Gastroesophageal sphincter (tissue), 4 donors: ENCODE measurements around the gene AURKAIP1. TPM values are rescaled to one million over a fixed set of nuclear protein-coding genes. Genes with fewer than 3 reads are reported as not detected.

Experiments
- ATAC-seq: fragments of 150-250 bp; one replicate; pipeline ENCODE4 v1.9.1; 2016; ENCODE audit warnings: mild to moderate bottlenecking, moderate library complexity
- H3K27ac ChIP-seq, 4 donors: fragments of 200-600 bp; sonication (generic) in 3 of 4; 1 replicate in 3 of 4; 2 replicates in 1 of 4; pipeline ENCODE4 v1.5.1; 2016 to 2019
- H3K27me3 ChIP-seq: fragments of 200-600 bp; sonication (generic); one replicate; pipeline ENCODE4 v1.5.1; 2019
- H3K36me3 ChIP-seq, 2 donors: fragments of 200-600 bp; sonication (generic); one replicate each; pipeline ENCODE4 v1.5.1; 2019; ENCODE audit warnings: control low read depth in 1 of 2
- H3K4me1 ChIP-seq, 3 donors: fragments of 200-600 bp; sonication (generic); 1 replicate in 2 of 3; 2 replicates in 1 of 3; pipeline ENCODE4 v1.5.1; 2016 to 2019; ENCODE audit warnings: control low read depth in 2 of 3
- H3K4me3 ChIP-seq, 2 donors: fragments of 200-600 bp; sonication (generic); one replicate each; pipeline ENCODE4 v1.5.1; 2019; ENCODE audit warnings: mild to moderate bottlenecking in 1 of 2, moderate library complexity in 1 of 2
- H3K9me3 ChIP-seq, 3 donors: fragments of 200-600 bp; sonication (generic); one replicate each; pipeline ENCODE4 v1.5.1; 2017 to 2019; ENCODE audit warnings: control low read depth in 2 of 3
- EP300 ChIP-seq: sonication (generic); formaldehyde crosslinking; IDR thresholded peaks from one replicate; pipeline ENCODE4 v1.6.1; 2017; ENCODE audit warnings: antibody characterized with exemption, mild to moderate bottlenecking
- POLR2A ChIP-seq, 2 donors: fragments of 450-650 bp; IDR thresholded peaks; one replicate each; pipeline ENCODE4 v1.6.1; 2017; ENCODE audit warnings: antibody characterized with exemption in 2 of 2, mild to moderate bottlenecking in 2 of 2, moderate library complexity in 1 of 2
- POLR2AphosphoS5 ChIP-seq: sonication (generic); formaldehyde crosslinking; IDR thresholded peaks from one replicate; pipeline ENCODE4 v1.6.1; 2017; ENCODE audit warnings: antibody characterized with exemption
- WGBS, 2 donors: methylation state at CpG; one replicate each; pipeline ENCODE4 v1.1.5; 2018; ENCODE audit warnings: low coverage in 1 of 2; 5-methylcytosine and 5-hydroxymethylcytosine counted together
- total RNA-seq, 4 donors: library from RNA; depleted of rRNA; stranded (reverse); fragments of >200 nt; gene quantifications; one replicate each; pipeline ENCODE4 v1.1.0, GENCODE V29; 2016
- TF ChIP-seq, protein P1 (sequence below), 4 experiments: fragments of 200-600 bp in 2 of 4; fragments of 450-650 bp in 2 of 4; sonication (generic) in 1 of 4; IDR thresholded peaks; one replicate each; pipeline ENCODE4 v1.5.1; 2017 to 2019; ENCODE audit warnings: antibody characterized with exemption in 4 of 4, mild to moderate bottlenecking in 2 of 4, moderate library complexity in 2 of 4

Gene AURKAIP1
- total RNA-seq, 4 donors from 2014 or later = 103 to 138 (median 108) TPM

DNA sequence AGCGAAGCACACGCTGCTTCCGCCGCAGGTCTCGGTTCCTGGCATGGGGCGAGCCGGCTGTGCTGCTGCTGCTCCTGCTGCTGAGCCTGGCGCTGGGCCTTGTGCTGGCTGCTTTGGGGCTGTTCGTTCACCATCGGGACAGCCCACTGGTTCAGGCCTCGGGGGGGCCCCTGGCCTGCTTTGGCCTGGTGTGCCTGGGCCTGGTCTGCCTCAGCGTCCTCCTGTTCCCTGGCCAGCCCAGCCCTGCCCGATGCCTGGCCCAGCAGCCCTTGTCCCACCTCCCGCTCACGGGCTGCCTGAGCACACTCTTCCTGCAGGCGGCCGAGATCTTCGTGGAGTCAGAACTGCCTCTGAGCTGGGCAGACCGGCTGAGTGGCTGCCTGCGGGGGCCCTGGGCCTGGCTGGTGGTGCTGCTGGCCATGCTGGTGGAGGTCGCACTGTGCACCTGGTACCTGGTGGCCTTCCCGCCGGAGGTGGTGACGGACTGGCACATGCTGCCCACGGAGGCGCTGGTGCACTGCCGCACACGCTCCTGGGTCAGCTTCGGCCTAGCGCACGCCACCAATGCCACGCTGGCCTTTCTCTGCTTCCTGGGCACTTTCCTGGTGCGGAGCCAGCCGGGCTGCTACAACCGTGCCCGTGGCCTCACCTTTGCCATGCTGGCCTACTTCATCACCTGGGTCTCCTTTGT, 41.3 kb downstream of the AURKAIP1 start:
- no peaks in the 10 kb centered on the region for H3K9me3 ChIP-seq
- H3K36me3 ChIP-seq = peaks cover 0 to 39% of the 10 kb centered on the region in 2 donors
- TF ChIP-seq EP300 = no peak
- no peak for TF ChIP-seq POLR2A (IDR thresholded peaks at IDR 0.05)
- TF ChIP-seq, protein P1, sequence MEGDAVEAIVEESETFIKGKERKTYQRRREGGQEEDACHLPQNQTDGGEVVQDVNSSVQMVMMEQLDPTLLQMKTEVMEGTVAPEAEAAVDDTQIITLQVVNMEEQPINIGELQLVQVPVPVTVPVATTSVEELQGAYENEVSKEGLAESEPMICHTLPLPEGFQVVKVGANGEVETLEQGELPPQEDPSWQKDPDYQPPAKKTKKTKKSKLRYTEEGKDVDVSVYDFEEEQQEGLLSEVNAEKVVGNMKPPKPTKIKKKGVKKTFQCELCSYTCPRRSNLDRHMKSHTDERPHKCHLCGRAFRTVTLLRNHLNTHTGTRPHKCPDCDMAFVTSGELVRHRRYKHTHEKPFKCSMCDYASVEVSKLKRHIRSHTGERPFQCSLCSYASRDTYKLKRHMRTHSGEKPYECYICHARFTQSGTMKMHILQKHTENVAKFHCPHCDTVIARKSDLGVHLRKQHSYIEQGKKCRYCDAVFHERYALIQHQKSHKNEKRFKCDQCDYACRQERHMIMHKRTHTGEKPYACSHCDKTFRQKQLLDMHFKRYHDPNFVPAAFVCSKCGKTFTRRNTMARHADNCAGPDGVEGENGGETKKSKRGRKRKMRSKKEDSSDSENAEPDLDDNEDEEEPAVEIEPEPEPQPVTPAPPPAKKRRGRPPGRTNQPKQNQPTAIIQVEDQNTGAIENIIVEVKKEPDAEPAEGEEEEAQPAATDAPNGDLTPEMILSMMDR (IDR thresholded peaks at IDR 0.05) = no peak
- no peak for TF ChIP-seq POLR2AphosphoS5
- peak; percentile 14 for ATAC-seq
- H3K27me3 ChIP-seq = no peaks in the 10 kb centered on the region
- WGBS, 2 donors = 93 to 100% methylated on average over 1 to 6 of the region's 36 CpGs
- H3K4me3 ChIP-seq = no peak overlapping the region
- H3K4me1 ChIP-seq = peaks cover 0 to 17% (median 7%) of the 10 kb centered on the region in 3 donors
- H3K27ac ChIP-seq = no peak overlapping the region

DNA sequence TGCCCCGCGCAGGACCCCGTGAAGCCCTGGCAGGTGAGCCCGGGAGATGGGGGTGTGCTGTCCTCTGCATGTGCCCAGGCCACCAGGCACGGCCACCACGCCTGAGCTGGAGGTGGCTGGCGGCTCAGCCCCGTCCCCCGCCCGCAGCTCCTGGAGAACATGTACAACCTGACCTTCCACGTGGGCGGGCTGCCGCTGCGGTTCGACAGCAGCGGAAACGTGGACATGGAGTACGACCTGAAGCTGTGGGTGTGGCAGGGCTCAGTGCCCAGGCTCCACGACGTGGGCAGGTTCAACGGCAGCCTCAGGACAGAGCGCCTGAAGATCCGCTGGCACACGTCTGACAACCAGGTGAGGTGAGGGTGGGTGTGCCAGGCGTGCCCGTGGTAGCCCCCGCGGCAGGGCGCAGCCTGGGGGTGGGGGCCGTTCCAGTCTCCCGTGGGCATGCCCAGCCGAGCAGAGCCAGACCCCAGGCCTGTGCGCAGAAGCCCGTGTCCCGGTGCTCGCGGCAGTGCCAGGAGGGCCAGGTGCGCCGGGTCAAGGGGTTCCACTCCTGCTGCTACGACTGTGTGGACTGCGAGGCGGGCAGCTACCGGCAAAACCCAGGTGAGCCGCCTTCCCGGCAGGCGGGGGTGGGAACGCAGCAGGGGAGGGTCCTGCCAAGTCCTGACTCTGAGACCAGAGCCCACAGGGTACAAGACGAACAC, 42.1 kb downstream of the AURKAIP1 start:
- peaks cover 0 to 17% (median 7%) of the 10 kb centered on the region in 3 donors for H3K4me1 ChIP-seq
- H3K27ac ChIP-seq = no peak overlapping the region
- no peak for ATAC-seq
- H3K36me3 ChIP-seq = peaks cover 0 to 39% of the 10 kb centered on the region in 2 donors
- no peak for TF ChIP-seq POLR2A (IDR thresholded peaks at IDR 0.05)
- TF ChIP-seq POLR2AphosphoS5 = no peak
- TF ChIP-seq EP300 = no peak
- TF ChIP-seq, protein P1 (IDR thresholded peaks at IDR 0.05) = no peak
- no peaks in the 10 kb centered on the region for H3K27me3 ChIP-seq
- no peaks in the 10 kb centered on the region for H3K9me3 ChIP-seq
- WGBS, 2 donors = 76% methylated on average over 6 of the region's 48 CpGs; no CpG with 5 or more reads in 1 of the 2 donors
- H3K4me3 ChIP-seq = no peak overlapping the region

DNA sequence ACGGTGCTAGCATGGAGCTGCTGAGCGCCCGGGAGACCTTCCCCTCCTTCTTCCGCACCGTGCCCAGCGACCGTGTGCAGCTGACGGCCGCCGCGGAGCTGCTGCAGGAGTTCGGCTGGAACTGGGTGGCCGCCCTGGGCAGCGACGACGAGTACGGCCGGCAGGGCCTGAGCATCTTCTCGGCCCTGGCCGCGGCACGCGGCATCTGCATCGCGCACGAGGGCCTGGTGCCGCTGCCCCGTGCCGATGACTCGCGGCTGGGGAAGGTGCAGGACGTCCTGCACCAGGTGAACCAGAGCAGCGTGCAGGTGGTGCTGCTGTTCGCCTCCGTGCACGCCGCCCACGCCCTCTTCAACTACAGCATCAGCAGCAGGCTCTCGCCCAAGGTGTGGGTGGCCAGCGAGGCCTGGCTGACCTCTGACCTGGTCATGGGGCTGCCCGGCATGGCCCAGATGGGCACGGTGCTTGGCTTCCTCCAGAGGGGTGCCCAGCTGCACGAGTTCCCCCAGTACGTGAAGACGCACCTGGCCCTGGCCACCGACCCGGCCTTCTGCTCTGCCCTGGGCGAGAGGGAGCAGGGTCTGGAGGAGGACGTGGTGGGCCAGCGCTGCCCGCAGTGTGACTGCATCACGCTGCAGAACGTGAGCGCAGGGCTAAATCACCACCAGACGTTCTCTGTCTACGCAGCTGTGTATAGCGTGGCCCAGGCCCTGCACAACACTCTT, 42.8 kb downstream of the AURKAIP1 start:
- Histone ChIP-seq H3K36me3 (peaks cover 0 to 39% of the 10 kb centered on the region in 2 donors), H3K27ac (no peak overlapping the region), H3K4me1 (peaks cover 0 to 18% (median 7%) of the 10 kb centered on the region in 3 donors), H3K27me3 (no peaks in the 10 kb centered on the region), H3K9me3 (no peaks in the 10 kb centered on the region), H3K4me3 (no peak overlapping the region)
- TF ChIP-seq, protein P1 (IDR thresholded peaks at IDR 0.05) = no peak
- TF ChIP-seq POLR2A (IDR thresholded peaks at IDR 0.05) (no peak), EP300 (no peak), POLR2AphosphoS5 (no peak)
- ATAC-seq = no peak
- no CpG with 5 or more reads among the region's 57 CpGs for WGBS, 2 donors

DNA sequence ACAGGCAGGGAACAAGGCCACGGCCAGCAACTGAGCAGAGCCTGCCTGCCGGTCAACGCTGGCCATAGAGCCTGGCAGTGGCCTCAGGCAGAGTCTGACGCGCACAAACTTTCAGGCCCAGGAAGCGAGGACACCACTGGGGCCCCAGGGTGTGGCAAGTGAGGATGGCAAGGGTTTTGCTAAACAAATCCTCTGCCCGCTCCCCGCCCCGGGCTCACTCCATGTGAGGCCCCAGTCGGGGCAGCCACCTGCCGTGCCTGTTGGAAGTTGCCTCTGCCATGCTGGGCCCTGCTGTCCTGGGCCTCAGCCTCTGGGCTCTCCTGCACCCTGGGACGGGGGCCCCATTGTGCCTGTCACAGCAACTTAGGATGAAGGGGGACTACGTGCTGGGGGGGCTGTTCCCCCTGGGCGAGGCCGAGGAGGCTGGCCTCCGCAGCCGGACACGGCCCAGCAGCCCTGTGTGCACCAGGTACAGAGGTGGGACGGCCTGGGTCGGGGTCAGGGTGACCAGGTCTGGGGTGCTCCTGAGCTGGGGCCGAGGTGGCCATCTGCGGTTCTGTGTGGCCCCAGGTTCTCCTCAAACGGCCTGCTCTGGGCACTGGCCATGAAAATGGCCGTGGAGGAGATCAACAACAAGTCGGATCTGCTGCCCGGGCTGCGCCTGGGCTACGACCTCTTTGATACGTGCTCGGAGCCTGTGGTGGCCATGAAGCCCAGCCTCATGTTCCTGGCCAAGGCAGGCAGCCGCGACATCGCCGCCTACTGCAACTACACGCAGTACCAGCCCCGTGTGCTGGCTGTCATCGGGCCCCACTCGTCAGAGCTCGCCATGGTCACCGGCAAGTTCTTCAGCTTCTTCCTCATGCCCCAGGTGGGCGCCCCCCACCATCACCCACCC, 43.7 kb downstream of the AURKAIP1 start, which contains the start of gene TAS1R3:
Gene TAS1R3, plus strand, starts transcription at position 213 of the 898 bp plus-strand sequence. Its CDS starts 66 bp downstream, at position 279.
- WGBS, 2 donors = 75% methylated on average over 2 of the region's 41 CpGs; no CpG with 5 or more reads in 1 of the 2 donors
- Histone ChIP-seq H3K36me3 (peaks cover 0 to 39% of the 10 kb centered on the region in 2 donors), H3K27ac (no peak within 1 kb of the TSS), H3K4me3 (no peak within 1 kb of the TSS), H3K27me3 (no peaks in the 10 kb centered on the region), H3K9me3 (no peaks in the 10 kb centered on the region), H3K4me1 (peaks cover 0 to 27% (median 7%) of the 10 kb centered on the region in 3 donors)
- ATAC-seq = no peak
- TF ChIP-seq, protein P1 (IDR thresholded peaks at IDR 0.05) = no peak
- no peak for TF ChIP-seq EP300
- TF ChIP-seq POLR2A (IDR thresholded peaks at IDR 0.05) = no peak
- no peak for TF ChIP-seq POLR2AphosphoS5
